GM12878 (cell line): Measurements from ENCODE around the gene MAP1LC3B. TPM values are rescaled to one million over a fixed set of nuclear protein-coding genes. Genes with fewer than 3 reads are reported as not detected.

Experiments used
- ATAC-seq: fragments of 200-7000 bp; cut with Tn5 transposase; 3 replicates; pipeline ENCODE4 v1.9.1; 2020; ENCODE audit warnings: mild to moderate bottlenecking, moderate library complexity
- BruUV-seq: library from RNA; stranded (reverse); fragments of 400-500 nt; replicated peaks from 2 replicates; lab custom pipeline; 2021; lab: Mats Ljungman, UMichigan
- CTCF ChIA-PET: fragments of 300-600 bp; sonication (Branson Sonifier 250); formaldehyde crosslinking; extraction: SDS; loops from one replicate; lab custom pipeline; 2021; ENCODE audit warnings: inconsistent platforms; lab: Yijun Ruan, JAX
- POLR2A ChIA-PET: fragments of 350-600 bp; formaldehyde crosslinking; extraction: SDS; loops from one replicate; lab custom pipeline; 2021; ENCODE audit warnings: inconsistent platforms; lab: Charles Lee
- RAD21 ChIA-PET: fragments of 300-600 bp; sonication (Branson Sonifier 250); formaldehyde crosslinking; loops from one replicate; lab custom pipeline; 2023; ENCODE audit warnings: antibody characterized with exemption; ENCODE audit not compliant: unreplicated experiment; lab: Charles Lee
- SMC1A ChIA-PET: fragments of 300-600 bp; sonication (Branson Sonifier 250); formaldehyde crosslinking; loops from one replicate; lab custom pipeline; 2023; ENCODE audit not compliant: unreplicated experiment, uncharacterized antibody; lab: Charles Lee
- DNase-seq: peaks from one replicate; pipeline ENCODE4 v3.0.0-alpha.2; 2011; ENCODE audit warnings: low read depth, low spot score
- FAIRE-seq: peaks from 3 replicates; lab custom pipeline; 2011; peaks lifted over from hg19 to GRCh38; lab: Jason Lieb, UNC
- H2AFZ ChIP-seq: 2 replicates; pipeline ENCODE4 v1.6.0; 2011; ENCODE audit warnings: low read depth, low read length, control low read depth; ENCODE audit not compliant: control insufficient read depth
- H3K27ac ChIP-seq: 2 replicates; pipeline ENCODE4 v1.5.1; 2011; ENCODE audit warnings: control low read depth; ENCODE audit not compliant: control insufficient read depth, insufficient read depth
- H3K27me3 ChIP-seq, 2 experiments: replicated peaks in 1 of 2; 2 replicates each; pipeline versions ENCODE4 v1.6.0 to v1.6.1; 2011; ENCODE audit warnings: low read length in 1 of 2; ENCODE audit not compliant: control insufficient read depth in 2 of 2, insufficient read depth in 2 of 2
- H3K36me3 ChIP-seq, 2 experiments: 2 replicates each; pipeline ENCODE4 v1.5.1; 2011; ENCODE audit warnings: low read length in 1 of 2; ENCODE audit not compliant: control insufficient read depth in 2 of 2, insufficient read depth in 2 of 2
- H3K4me1 ChIP-seq: 2 replicates; pipeline ENCODE4 v1.6.1; 2011; ENCODE audit warnings: mild to moderate bottlenecking, low read length, moderate library complexity, mixed read lengths; ENCODE audit not compliant: control insufficient read depth, insufficient read depth
- H3K4me2 ChIP-seq: 2 replicates; pipeline ENCODE4 v1.6.0; 2011; ENCODE audit warnings: control low read depth; ENCODE audit not compliant: control insufficient read depth, insufficient read depth
- H3K4me3 ChIP-seq: fragments of 200-600 bp; sonication (generic); 2 replicates; pipeline ENCODE4 v1.5.1; 2016
- H3K79me2 ChIP-seq: 2 replicates; pipeline ENCODE4 v1.6.0; 2011; ENCODE audit warnings: low read length; ENCODE audit not compliant: control insufficient read depth, insufficient read depth
- H3K9ac ChIP-seq: 2 replicates; pipeline ENCODE4 v1.8.0; 2011; ENCODE audit warnings: low read length, control low read depth, mixed read lengths; ENCODE audit not compliant: control insufficient read depth, insufficient read depth
- H3K9me3 ChIP-seq: replicated peaks from 3 replicates; pipeline ENCODE4 v1.5.1; 2011; ENCODE audit warnings: mild to moderate bottlenecking, low read length; ENCODE audit not compliant: control insufficient read depth, insufficient read depth
- H4K20me1 ChIP-seq: 2 replicates; pipeline ENCODE4 v1.6.0; 2011; ENCODE audit not compliant: control insufficient read depth, insufficient read depth
- CBFB ChIP-seq: IDR thresholded peaks from 2 replicates; pipeline ENCODE4 v1.6.1; 2016; ENCODE audit warnings: antibody characterized with exemption, low read depth
- CHD2 ChIP-seq: IDR thresholded peaks from 2 replicates; pipeline ENCODE4 v1.6.1; 2011; ENCODE audit warnings: low read depth, low read length, improper control_type of control experiment, borderline replicate concordance
- DPF2 ChIP-seq: fragments of 450-650 bp; IDR thresholded peaks from 2 replicates; pipeline ENCODE4 v1.6.1; 2017; ENCODE audit warnings: mild to moderate bottlenecking
- MEF2A ChIP-seq: IDR thresholded peaks from 2 replicates; pipeline ENCODE4 v1.6.1; 2011; ENCODE audit warnings: low read depth, mild to moderate bottlenecking, low read length, moderate library complexity; ENCODE audit not compliant: insufficient read depth
- PAX8 ChIP-seq: fragments of 450-650 bp; IDR thresholded peaks from 2 replicates; pipeline ENCODE4 v1.6.1; 2017; ENCODE audit warnings: mild to moderate bottlenecking, moderate library complexity
- WGBS: methylation state at CpG from one replicate; pipeline ENCODE4 v1.1.6; 2016; ENCODE audit warnings: low lambda C conversion rate; ENCODE audit not compliant: insufficient replicate concordance, insufficient coverage; ENCODE audit errors: missing lambda C conversion rate; 5-methylcytosine and 5-hydroxymethylcytosine counted together
- in situ Hi-C: fragments of 300-500 bp; cut with MboI; formaldehyde crosslinking; loops from 9 replicates; pipeline ENCODE4 v1.14.3; 2018; ENCODE audit warnings: mixed read lengths
- intact Hi-C: fragments of 100-400 bp; cut with micrococcal nuclease; formaldehyde crosslinking; loops from one replicate; pipeline ENCODE4 v1.14.2; 2022; ENCODE audit not compliant: unreplicated experiment
- polyA plus RNA-seq, 11 experiments: library from polyadenylated mRNA; depleted of rRNA in 4 of 11; unstranded in 6 of 11; stranded (reverse) in 5 of 11; fragments of >200 nt; fragmentation: Nextera tagmentation in 4 of 11; fragmentation: Illumina TruSeq in 1 of 11; extraction: Ambion mirVana in 4 of 11; extraction: Trizol in 1 of 11; gene quantifications; 1 replicate in 1 of 11; 2 replicates in 10 of 11; pipeline versions ENCODE4 v1.2.1 to v1.2.3, GENCODE V29; 2011 to 2016; ENCODE audit warnings: inconsistent platforms in 2 of 11, missing spikeins in 2 of 11, low read depth in 1 of 11
- total RNA-seq, 4 experiments: library from RNA; depleted of rRNA in 3 of 4; stranded (reverse); fragments of >200 nt in 3 of 4; fragmentation: Illumina TruSeq in 1 of 4; extraction: Trizol in 1 of 4; gene quantifications; 2 replicates each; pipeline versions ENCODE4 v1.2.1 to v1.2.3, GENCODE V29; 2013 to 2021
- TF ChIP-seq, protein P1 (sequence below): IDR thresholded peaks from 2 replicates; pipeline ENCODE4 v1.6.1; 2012; ENCODE audit warnings: low read depth, low read length, improper control_type of control experiment
- TF ChIP-seq, protein P2 (sequence below): IDR thresholded peaks from 2 replicates; pipeline ENCODE4 v1.6.1; 2012; ENCODE audit warnings: low read depth, low read length, improper control_type of control experiment
- TF ChIP-seq, protein P3 (sequence below), 3 experiments: IDR thresholded peaks in 2 of 3; conservative IDR thresholded peaks in 1 of 3; 2 replicates each; pipeline ENCODE4 v1.5.1; 2011; ENCODE audit warnings: low read depth in 3 of 3, low read length in 3 of 3, mild to moderate bottlenecking in 3 of 3, control low read depth in 2 of 3, moderate library complexity in 2 of 3, inconsistent platforms in 1 of 3, mixed read lengths in 1 of 3; ENCODE audit not compliant: control insufficient read depth in 2 of 3, insufficient read depth in 1 of 3; ENCODE audit errors: extremely low read depth in 1 of 3

Gene MAP1LC3B
- total and polyA plus RNA-seq, 10 of the 15 experiments (the other 5 are each of a cell fraction or from before 2014, with no cell fraction given) = 6.1 to 42.8 (median 13.7) TPM

DNA sequence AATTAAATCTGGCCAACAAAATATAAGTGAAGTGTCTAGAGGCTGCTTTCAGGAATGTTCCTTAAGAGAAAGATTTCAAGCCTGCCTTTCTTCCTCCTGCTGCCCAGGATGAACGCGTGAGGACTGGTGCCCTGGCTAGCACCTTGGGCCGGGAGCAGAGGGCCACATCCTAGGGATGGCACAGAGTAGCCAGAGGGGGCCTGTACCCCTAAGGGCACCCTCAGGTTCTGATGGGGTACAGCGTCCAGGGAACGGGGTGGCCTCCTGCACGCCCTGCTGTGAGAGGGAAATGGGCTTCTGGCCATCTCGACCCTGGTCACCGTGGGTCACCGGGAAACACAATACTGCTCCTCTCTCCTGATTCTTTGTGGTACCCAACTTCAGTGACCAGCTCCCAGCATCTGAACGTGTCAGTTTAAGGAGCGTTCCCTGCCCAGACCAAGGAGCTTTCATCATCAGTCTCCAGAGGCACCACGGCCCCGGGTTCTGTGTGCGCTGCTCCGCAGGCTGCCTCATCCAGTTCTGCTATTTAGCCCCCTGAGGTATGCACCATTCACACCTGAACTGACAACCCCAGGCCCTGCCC, 40.3 kb downstream of the MAP1LC3B start:
- Histone ChIP-seq H3K79me2 (no peaks in the 10 kb centered on the region), H3K9ac (no peak overlapping the region), H3K36me3 (no peaks in the 10 kb centered on the region), H3K4me2 (no peak overlapping the region), H3K27ac (no peak overlapping the region), H2AFZ (no peak overlapping the region), H3K27me3 (peaks cover 0 to 4% of the 10 kb centered on the region in 2 experiments; a peak in 2 of 4 replicates), H4K20me1 (no peaks in the 10 kb centered on the region; the same call in 1 of the 2 replicates), H3K4me1 (no peaks in the 10 kb centered on the region), H3K4me3 (no peak overlapping the region), H3K9me3 (no peaks in the 10 kb centered on the region)
- intact Hi-C loops (no loop called here), in situ Hi-C loops (no loop called here)
- FAIRE-seq (no peak), DNase-seq (no peak), ATAC-seq (no peak)
- ChIA-PET RAD21 (no interaction called here), CTCF (interaction anchor here (0.5 kb wide), 1 partner anchor 290 kb away, joined by 3 read pairs; no protein-coding TSS in a partner anchor), SMC1A (no interaction called here), POLR2A (no interaction called here)
- 75% methylated on average over 15 of the region's 15 CpGs for WGBS
- no TSS peak for BruUV-seq
- TF ChIP-seq CHD2 = no peak
- TF ChIP-seq, protein P1, sequence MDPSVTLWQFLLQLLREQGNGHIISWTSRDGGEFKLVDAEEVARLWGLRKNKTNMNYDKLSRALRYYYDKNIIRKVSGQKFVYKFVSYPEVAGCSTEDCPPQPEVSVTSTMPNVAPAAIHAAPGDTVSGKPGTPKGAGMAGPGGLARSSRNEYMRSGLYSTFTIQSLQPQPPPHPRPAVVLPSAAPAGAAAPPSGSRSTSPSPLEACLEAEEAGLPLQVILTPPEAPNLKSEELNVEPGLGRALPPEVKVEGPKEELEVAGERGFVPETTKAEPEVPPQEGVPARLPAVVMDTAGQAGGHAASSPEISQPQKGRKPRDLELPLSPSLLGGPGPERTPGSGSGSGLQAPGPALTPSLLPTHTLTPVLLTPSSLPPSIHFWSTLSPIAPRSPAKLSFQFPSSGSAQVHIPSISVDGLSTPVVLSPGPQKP = no peak
- TF ChIP-seq MEF2A = no peak
- TF ChIP-seq, protein P2, sequence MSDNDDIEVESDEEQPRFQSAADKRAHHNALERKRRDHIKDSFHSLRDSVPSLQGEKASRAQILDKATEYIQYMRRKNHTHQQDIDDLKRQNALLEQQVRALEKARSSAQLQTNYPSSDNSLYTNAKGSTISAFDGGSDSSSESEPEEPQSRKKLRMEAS = no peak
- TF ChIP-seq PAX8 = no peak
- TF ChIP-seq DPF2 = no peak
- TF ChIP-seq, protein P3, sequence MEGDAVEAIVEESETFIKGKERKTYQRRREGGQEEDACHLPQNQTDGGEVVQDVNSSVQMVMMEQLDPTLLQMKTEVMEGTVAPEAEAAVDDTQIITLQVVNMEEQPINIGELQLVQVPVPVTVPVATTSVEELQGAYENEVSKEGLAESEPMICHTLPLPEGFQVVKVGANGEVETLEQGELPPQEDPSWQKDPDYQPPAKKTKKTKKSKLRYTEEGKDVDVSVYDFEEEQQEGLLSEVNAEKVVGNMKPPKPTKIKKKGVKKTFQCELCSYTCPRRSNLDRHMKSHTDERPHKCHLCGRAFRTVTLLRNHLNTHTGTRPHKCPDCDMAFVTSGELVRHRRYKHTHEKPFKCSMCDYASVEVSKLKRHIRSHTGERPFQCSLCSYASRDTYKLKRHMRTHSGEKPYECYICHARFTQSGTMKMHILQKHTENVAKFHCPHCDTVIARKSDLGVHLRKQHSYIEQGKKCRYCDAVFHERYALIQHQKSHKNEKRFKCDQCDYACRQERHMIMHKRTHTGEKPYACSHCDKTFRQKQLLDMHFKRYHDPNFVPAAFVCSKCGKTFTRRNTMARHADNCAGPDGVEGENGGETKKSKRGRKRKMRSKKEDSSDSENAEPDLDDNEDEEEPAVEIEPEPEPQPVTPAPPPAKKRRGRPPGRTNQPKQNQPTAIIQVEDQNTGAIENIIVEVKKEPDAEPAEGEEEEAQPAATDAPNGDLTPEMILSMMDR (IDR thresholded peaks at IDR 0.05 in 2 of 3, conservative IDR thresholded peaks at IDR 0.05 in 1 of 3; ENCODE audit: control insufficient read depth in 2 of 3, extremely low read depth in 1 of 3, insufficient read depth in 1 of 3, low read depth in 3 of 3, low read length in 3 of 3) = no peak
- TF ChIP-seq CBFB = no peak
